Measurements from ENCODE around the gene PRKCQ.
A peak's percentile ranks its signal among the peaks of the same experiment; 100 is the strongest.

The PRKCQ gene

DNA sequence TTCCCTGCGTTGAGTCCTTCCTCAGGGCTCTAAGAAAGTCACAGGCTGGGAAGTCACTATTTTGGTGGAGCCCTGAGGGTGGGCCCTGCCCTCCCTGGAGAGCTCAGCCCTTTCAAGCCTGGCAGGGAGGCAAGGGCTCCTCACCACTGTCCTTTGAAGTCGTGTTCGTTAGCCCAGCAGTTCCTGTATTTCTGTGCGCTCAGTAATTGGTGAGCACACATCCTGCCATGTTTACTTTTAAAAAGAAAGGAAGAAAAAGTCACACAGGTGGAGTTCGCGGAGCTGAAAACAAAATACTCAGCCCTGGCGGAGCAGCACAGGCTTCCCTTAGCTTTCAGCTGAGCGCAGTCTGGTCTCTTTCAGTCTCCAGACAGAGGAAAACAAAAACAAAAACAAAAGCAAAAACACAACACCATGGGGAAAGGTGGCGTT lies 37.1 kb downstream of the PRKCQ start:
- no peaks in the 10 kb centered on the region for H3K27me3 ChIP-seq (replicated peaks; ENCODE audit: control insufficient read depth, insufficient read depth, low read length)
- no peak for TF ChIP-seq CTCF (IDR thresholded peaks at IDR 0.05; ENCODE audit: insufficient read depth, low read length, poor library complexity, severe bottlenecking)
- H3K36me3 ChIP-seq (ENCODE audit: control insufficient read depth, insufficient read depth, low read length) = no peaks in the 10 kb centered on the region
- DNase-seq (ENCODE audit: extremely low read depth, insufficient read length) = no peak
- H3K4me3 ChIP-seq (replicated peaks; ENCODE audit: low read depth, low read length) = peak overlapping the region; percentile 22; the same call in 1 of the 2 replicates

- H3K27me3 ChIP-seq (replicated peaks; ENCODE audit: control insufficient read depth, insufficient read depth, low read length) = no peaks in the 10 kb centered on the region
- TF ChIP-seq CTCF (IDR thresholded peaks at IDR 0.05; ENCODE audit: insufficient read depth, low read length, poor library complexity, severe bottlenecking) = no peak
- no peaks in the 10 kb centered on the region for H3K36me3 ChIP-seq (ENCODE audit: control insufficient read depth, insufficient read depth, low read length)
- H3K4me3 ChIP-seq (replicated peaks; ENCODE audit: low read depth, low read length) = no peak overlapping the region
- DNase-seq (ENCODE audit: extremely low read depth, insufficient read length) = no peak
Measured at GRCh38 chr10:6539833-6540232, 40.2 kb downstream of the PRKCQ start.

DNA sequence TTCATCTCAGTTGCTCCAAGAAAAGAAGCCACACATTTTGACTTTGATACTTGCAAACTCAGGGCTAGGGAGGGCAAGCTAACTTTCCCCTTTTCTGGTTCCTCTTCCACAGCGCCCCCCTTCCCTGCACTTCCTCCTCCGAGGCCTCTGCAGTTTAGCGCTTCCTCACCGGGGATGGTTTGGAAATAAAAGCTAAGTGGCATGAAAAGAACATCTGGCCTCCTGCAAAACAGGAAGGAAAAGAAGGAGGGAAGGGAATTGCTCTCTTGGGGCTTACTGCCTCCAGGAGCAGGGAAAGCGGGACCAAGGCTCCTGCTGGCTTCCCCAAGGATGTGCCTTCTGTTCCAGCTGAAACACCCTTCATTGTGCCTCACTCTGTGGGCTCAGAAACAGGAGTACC lies 42.3 kb downstream of the PRKCQ start:
- TF ChIP-seq CTCF (IDR thresholded peaks at IDR 0.05; ENCODE audit: insufficient read depth, low read length, poor library complexity, severe bottlenecking) = no peak
- H3K4me3 ChIP-seq (replicated peaks; ENCODE audit: low read depth, low read length) = no peak overlapping the region
- DNase-seq (ENCODE audit: extremely low read depth, insufficient read length) = no peak
- H3K36me3 ChIP-seq (ENCODE audit: control insufficient read depth, insufficient read depth, low read length) = no peaks in the 10 kb centered on the region
- H3K27me3 ChIP-seq (replicated peaks; ENCODE audit: control insufficient read depth, insufficient read depth, low read length) = no peaks in the 10 kb centered on the region

GRCh38 chr10:6536102-6536501 lies 44.0 kb downstream of the PRKCQ start:
- DNase-seq (ENCODE audit: extremely low read depth, insufficient read length) = no peak
- no peak for TF ChIP-seq CTCF (IDR thresholded peaks at IDR 0.05; ENCODE audit: insufficient read depth, low read length, poor library complexity, severe bottlenecking)
- no peaks in the 10 kb centered on the region for H3K36me3 ChIP-seq (ENCODE audit: control insufficient read depth, insufficient read depth, low read length)
- no peaks in the 10 kb centered on the region for H3K27me3 ChIP-seq (replicated peaks; ENCODE audit: control insufficient read depth, insufficient read depth, low read length)
- H3K4me3 ChIP-seq (replicated peaks; ENCODE audit: low read depth, low read length) = no peak overlapping the region

DNA sequence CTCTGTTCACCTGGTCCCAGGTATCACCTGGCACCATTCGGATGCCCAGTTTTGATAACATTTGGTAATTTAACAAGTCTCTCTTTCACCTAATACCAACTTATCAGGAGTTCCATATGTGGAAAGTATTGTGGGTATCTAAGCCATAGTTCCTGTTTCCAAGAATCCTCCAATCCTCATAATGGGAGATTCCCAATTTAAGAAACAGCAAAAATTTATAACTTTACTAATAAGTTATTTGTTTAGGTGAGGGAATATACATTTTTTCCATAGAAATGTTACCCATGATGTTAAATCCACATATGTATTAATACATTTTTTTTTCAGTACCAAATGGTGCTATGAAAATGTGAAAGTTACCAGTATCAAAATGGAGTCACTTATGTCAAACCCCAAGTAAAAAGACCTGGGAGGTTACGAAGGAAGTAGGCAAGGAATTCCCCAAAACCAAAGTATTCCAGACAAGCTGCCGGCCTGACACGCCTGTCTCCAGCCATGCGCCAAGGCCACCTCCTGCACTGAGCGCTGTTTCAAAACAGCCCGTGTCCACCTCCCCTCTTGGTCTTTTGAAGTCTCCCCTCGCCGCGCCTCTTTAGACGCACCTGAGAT lies 44.8 kb downstream of the PRKCQ start:
- H3K4me3 ChIP-seq (replicated peaks; ENCODE audit: low read depth, low read length) = no peak overlapping the region
- TF ChIP-seq CTCF (IDR thresholded peaks at IDR 0.05; ENCODE audit: insufficient read depth, low read length, poor library complexity, severe bottlenecking) = no peak
- no peaks in the 10 kb centered on the region for H3K27me3 ChIP-seq (replicated peaks; ENCODE audit: control insufficient read depth, insufficient read depth, low read length)
- no peak for DNase-seq (ENCODE audit: extremely low read depth, insufficient read length)
- H3K36me3 ChIP-seq (ENCODE audit: control insufficient read depth, insufficient read depth, low read length) = no peaks in the 10 kb centered on the region

- no peaks in the 10 kb centered on the region; the same call in 1 of the 2 replicates for H3K27me3 ChIP-seq (replicated peaks; ENCODE audit: control insufficient read depth, insufficient read depth, low read length)
- no peak for DNase-seq (ENCODE audit: extremely low read depth, insufficient read length)
- no peak for TF ChIP-seq CTCF (IDR thresholded peaks at IDR 0.05; ENCODE audit: insufficient read depth, low read length, poor library complexity, severe bottlenecking)
Measured at GRCh38 chr10:6532321-6532720, 47.8 kb downstream of the PRKCQ start.

More at GRCh38 chr10:6532321-6532720, 47.8 kb downstream of the PRKCQ start:
- Histone ChIP-seq H3K4me3 (replicated peaks; ENCODE audit: low read depth, low read length) (no peak overlapping the region), H3K36me3 (ENCODE audit: control insufficient read depth, insufficient read depth, low read length) (no peaks in the 10 kb centered on the region)
